ENCODE data around the gene PLOD2. TPM values are rescaled to one million over a fixed set of nuclear protein-coding genes. Genes with fewer than 3 reads are reported as not detected.

Gene PLOD2
- total and polyA plus RNA-seq, 2 of the 4 experiments (the other 2 are of a cell fraction): 84.0 to 117 TPM

DNA sequence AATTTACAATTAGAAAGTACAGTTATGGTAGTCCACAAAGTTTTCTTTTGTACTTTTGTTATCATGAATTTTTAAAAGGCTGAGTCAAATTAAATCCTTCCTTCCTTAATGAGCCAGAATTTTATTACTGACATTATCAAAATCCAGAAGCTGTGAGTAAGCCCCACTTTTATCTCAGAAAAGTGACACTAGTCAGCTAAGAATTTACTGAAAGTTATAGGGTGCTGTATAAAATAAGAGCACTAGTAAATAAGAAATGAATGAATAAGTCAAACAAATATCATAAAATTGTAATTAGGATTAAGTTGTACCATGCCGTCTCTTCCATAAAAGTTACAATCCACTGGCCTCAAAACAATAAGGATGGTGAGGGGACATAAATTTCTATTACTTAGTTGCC lies 15.3 kb downstream of the PLOD2 start:
- Histone ChIP-seq H3K27ac (ENCODE audit: insufficient read depth, low read length) (no peak overlapping the region), H3K79me1 (ENCODE audit: low read depth in 1 of 2, low read length in 2 of 2) (peaks cover 11 to 46% of the 10 kb centered on the region in 2 experiments), H3K4ac (ENCODE audit: low read depth, low read length) (no peak overlapping the region), H2BK5ac (ENCODE audit: low read depth, low read length, poor library complexity, severe bottlenecking) (no peak overlapping the region), H2AFZ (replicated peaks; ENCODE audit: low read length, poor library complexity) (no peak overlapping the region), H2BK20ac (ENCODE audit: low read depth, low read length) (no peak overlapping the region), H3K23ac (ENCODE audit: low read depth, low read length) (no peak overlapping the region), H4K8ac (ENCODE audit: low read depth in 2 of 2, low read length in 2 of 2) (no peak overlapping the region), H4K91ac (ENCODE audit: insufficient read depth, low read depth, low read length) (no peak overlapping the region), H4K5ac (ENCODE audit: low read depth, low read length) (no peak overlapping the region), H3K4me2 (ENCODE audit: low read depth, low read length) (no peak overlapping the region), H2AK5ac (ENCODE audit: low read depth, low read length) (no peak overlapping the region), H3K27me3 (ENCODE audit: control insufficient read depth, insufficient read depth, low read length) (no peaks in the 10 kb centered on the region), H3K14ac (replicated peaks; ENCODE audit: low read depth, low read length) (no peak overlapping the region), H3K18ac (ENCODE audit: low read depth, low read length) (no peak overlapping the region), H4K20me1 (ENCODE audit: insufficient read depth, low read length) (peaks cover 57% of the 10 kb centered on the region), H2AK9ac (replicated peaks; ENCODE audit: low read depth, low read length, poor library complexity) (no peak overlapping the region), H3K9ac (ENCODE audit: low read depth, low read length) (no peak overlapping the region), H2BK15ac (ENCODE audit: low read depth, low read length) (no peak overlapping the region), H2BK120ac (ENCODE audit: low read depth, low read length) (no peak overlapping the region), H3K4me3 (ENCODE audit: insufficient read depth, low read depth, low read length) (no peak overlapping the region), H3K56ac (ENCODE audit: extremely low read depth, insufficient read depth, low read length) (no peak overlapping the region), H3K36me3 (ENCODE audit: control insufficient read depth, insufficient read depth, low read length) (0 out of 2 replicates have a peak, but pooled peaks cover 1% of the 10 kb centered on the region), H3K9me3 (ENCODE audit: control insufficient read depth, insufficient read depth, low read length) (no peaks in the 10 kb centered on the region), H3K4me1 (ENCODE audit: control insufficient read depth, insufficient read depth, low read length) (peaks cover 11% of the 10 kb centered on the region), H3K9me1 (ENCODE audit: insufficient read depth, low read length) (peaks cover 7% of the 10 kb centered on the region)
- ChIA-PET POLR2A (ENCODE audit: unreplicated experiment) (no interaction called here), CTCF (interaction anchor here (0.6 to 1.1 kb wide), 2 partner anchors 10 to 14 kb away, joined by 3 to 4 read pairs; no protein-coding TSS in a partner anchor)
- dilution Hi-C loops (cut with HindIII; ENCODE audit: low sequenced_read_pairs, unreplicated experiment) (no loop called here), in situ Hi-C loops (cut with MboI; ENCODE audit: low sequenced_read_pairs) (no loop called here), intact Hi-C loops (cut with micrococcal nuclease) (no loop called here)
- DNase-seq: no peak
- WGBS, 2 experiments (ENCODE audit: extremely low coverage in 2 of 2, insufficient read length in 1 of 2): no CpG with 5 or more reads among the region's 1 CpG
- no peak for ATAC-seq (ENCODE audit: low read depth)
- no TSS peak for BruUV-seq (replicated peaks)
- TF ChIP-seq, protein P1, sequence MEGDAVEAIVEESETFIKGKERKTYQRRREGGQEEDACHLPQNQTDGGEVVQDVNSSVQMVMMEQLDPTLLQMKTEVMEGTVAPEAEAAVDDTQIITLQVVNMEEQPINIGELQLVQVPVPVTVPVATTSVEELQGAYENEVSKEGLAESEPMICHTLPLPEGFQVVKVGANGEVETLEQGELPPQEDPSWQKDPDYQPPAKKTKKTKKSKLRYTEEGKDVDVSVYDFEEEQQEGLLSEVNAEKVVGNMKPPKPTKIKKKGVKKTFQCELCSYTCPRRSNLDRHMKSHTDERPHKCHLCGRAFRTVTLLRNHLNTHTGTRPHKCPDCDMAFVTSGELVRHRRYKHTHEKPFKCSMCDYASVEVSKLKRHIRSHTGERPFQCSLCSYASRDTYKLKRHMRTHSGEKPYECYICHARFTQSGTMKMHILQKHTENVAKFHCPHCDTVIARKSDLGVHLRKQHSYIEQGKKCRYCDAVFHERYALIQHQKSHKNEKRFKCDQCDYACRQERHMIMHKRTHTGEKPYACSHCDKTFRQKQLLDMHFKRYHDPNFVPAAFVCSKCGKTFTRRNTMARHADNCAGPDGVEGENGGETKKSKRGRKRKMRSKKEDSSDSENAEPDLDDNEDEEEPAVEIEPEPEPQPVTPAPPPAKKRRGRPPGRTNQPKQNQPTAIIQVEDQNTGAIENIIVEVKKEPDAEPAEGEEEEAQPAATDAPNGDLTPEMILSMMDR (conservative IDR thresholded peaks at IDR 0.05; ENCODE audit: low read depth, low read length): no peak
- TF ChIP-seq RCOR1 (IDR thresholded peaks at IDR 0.05; ENCODE audit: insufficient replicate concordance, low read length): no peak
- no peak for TF ChIP-seq CHD1 (IDR thresholded peaks at IDR 0.05; ENCODE audit: low read depth, low read length)
- TF ChIP-seq BHLHE40 (IDR thresholded peaks at IDR 0.05; ENCODE audit: low read depth, low read length): no peak
- TF ChIP-seq MAZ (IDR thresholded peaks at IDR 0.05; ENCODE audit: borderline replicate concordance, low read depth, low read length): no peak
- no peak for TF ChIP-seq MXI1 (IDR thresholded peaks at IDR 0.05; ENCODE audit: borderline replicate concordance, low read depth, low read length)
- TF ChIP-seq MAFK (IDR thresholded peaks at IDR 0.05; ENCODE audit: low read depth, low read length): no peak
- no peak for TF ChIP-seq SMC3 (IDR thresholded peaks at IDR 0.05; ENCODE audit: low read depth, low read length)
- no peak for TF ChIP-seq RFX5 (IDR thresholded peaks at IDR 0.05; ENCODE audit: low read depth, low read length)
- no peak for TF ChIP-seq POLR2A (IDR thresholded peaks at IDR 0.05; ENCODE audit: low read depth, low read length)
- no peak for TF ChIP-seq RAD21 (IDR thresholded peaks at IDR 0.05; ENCODE audit: low read length)
- TF ChIP-seq CEBPB (IDR thresholded peaks at IDR 0.05; ENCODE audit: low read depth, low read length): no peak
- TF ChIP-seq, protein P2, sequence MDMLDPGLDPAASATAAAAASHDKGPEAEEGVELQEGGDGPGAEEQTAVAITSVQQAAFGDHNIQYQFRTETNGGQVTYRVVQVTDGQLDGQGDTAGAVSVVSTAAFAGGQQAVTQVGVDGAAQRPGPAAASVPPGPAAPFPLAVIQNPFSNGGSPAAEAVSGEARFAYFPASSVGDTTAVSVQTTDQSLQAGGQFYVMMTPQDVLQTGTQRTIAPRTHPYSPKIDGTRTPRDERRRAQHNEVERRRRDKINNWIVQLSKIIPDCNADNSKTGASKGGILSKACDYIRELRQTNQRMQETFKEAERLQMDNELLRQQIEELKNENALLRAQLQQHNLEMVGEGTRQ (IDR thresholded peaks at IDR 0.05; ENCODE audit: low read depth, low read length): no peak
- no peak for TF ChIP-seq NFE2L2 (IDR thresholded peaks at IDR 0.05; ENCODE audit: low read depth, low read length)
- no peak for TF ChIP-seq FOS (IDR thresholded peaks at IDR 0.05; ENCODE audit: low read depth, low read length)

All from IMR-90 (cell line).